ENCODE results near the gene NIN.
"Not testable (repeated sequence)": the region's sequence is repeated elsewhere in the genome, so short reads cannot be mapped to it uniquely, and the experiment has no call there.

Gene NIN

DNA sequence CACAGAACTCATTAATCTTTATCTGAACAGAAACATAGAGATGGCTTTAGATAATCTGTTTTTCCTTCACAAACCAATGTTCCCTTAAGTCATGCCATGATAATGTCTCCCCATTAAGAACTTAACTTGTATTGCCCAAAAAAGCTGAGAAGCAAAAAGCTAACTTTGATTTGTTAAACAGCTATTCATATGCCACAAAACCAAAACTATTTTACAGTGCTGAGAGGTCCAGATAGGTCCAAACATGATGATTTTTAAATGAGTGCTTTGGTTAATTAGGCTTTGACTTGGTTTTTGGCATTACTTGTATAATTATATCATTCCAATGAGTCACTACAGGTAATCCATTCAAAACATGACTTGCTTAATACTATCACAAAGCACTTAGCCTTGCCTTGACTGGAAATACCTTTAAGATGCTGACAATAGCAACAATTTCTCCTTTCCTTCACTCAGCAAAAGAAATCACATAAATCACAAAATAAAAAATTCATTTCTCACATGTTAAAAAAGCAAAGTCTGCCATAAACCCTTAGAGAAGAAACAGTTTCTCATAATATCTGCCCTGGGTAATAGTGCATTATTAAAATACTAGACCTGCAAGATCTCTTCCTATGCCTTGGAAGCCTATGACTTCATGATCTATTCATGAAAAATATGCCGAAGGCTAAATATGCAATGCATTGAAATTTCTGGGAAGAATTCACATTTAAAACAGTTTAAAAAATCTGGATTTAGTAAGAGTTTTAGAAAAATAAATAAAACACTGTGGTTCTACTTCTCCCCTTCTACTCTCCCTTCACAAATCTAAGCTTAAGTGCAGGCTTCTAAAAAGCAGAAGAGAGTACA, 110.8 kb downstream of the NIN start:
- DNase-seq, result no peak

DNA sequence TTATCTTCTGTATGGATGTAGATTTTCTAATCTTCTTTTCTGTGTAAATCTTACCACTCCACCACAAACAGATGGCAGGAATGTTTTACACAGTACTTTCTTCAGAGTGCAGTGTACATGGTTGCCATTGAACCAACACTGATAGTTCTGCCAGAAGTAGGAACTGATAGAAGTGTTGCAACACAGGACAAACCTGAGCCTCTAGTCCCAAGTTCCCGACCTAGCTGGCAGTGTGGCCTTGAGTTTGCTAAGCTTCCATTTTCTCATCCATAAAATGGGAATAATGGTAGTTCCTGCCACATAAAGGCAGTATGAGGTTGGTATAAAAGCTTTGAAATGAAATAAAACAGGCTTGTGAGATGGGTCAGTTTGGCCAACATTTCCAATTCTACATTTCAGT, 112.0 kb downstream of the NIN start:
- DNase-seq, result no peak

DNA sequence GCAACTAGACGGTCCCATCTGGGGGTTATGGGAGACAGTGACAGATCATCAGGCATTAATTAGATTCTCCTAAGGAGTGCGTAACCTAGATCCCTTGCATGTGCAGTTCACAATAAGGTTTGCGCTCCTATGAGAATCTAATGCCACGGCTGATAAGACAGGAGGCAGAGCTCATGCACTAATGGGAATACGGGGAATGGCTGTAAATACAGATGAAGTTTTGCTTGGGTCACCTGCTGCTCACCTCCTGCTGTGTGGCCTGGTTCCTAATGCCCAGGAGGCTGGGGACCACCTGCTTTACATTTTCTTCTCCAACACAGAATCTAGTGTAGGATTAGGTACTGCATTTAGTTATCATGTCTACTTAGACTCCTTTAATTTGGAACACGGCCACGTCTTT, 113.2 kb downstream of the NIN start:
- DNase-seq, result no peak

DNA sequence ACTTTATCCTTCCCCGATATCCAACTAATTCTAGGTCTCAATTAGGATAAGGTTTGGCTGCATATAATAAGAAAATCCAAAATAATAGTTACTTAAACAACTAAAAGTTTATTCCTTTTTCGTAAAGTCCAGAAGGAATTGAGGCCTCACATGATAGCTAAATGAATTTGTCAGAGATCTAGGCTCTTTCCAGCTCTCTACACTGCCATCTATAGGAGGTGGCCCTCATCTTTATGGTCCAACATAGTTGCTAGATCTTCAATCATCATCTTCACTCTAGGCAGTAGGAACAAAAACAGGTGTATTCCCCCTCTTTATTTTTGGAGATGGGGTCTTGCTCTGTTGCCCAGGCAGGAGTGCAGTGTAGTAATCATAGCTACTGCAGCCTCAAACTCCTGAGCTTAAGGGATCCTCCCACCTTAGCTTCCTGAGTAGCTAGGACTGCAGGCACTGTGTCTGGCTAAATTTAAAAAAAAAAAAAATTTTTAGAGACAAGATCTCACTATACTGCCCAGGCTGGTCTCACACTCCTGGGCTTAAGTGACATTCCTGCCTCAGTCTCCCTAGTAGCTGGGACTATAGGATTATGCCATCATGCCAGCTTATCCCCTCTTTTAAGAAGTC, 116.4 kb downstream of the NIN start:
- peak in 1 of 58 donors; percentile 6 for DNase-seq

DNA sequence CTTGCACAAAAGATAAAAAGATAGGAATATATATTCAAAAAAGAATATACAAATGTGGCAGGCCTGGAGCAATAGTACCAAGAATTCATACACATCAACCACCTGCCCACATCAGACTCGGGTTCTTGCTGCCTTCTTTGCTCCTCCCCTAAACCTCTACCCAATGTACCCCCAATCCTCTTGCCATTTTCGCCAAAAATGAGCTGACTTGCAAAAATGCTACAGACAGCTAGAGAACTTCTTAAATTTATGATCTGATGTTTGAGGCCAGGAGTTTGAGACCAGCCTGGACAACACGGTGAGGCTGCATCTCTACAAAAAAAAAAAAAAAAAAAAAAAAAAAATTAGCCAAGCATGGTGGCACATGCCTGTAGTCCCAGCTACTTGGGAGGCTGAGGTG, 119.9 kb downstream of the NIN start:
- DNase-seq, result no peak

DNA sequence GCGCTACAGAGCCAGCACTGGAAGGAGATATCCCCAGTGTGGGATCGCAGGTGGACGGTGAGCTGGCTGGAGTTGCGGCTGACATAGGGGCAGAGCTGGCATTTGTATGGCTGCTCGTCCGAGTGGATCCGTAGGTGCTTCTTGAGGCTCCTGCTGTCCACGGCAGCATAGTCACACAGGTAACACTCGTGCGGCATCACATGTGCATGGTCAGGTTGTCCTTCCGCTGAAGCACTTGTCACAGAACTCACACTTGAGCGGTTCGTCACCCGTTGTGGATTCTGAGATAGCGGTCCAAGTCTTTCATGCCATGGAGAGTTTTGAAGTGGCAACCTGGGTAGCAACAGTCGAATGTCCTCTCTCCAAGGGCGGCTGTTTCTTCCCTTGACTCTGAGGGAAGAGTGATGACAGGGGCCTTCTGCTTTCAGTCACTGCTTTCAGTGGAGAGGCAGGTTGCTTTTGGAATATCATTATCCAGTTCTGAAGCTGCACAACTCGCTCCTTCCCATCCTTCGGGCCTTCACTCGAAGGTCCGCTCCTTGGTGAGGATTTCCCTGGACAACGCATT, 125.9 kb downstream of the NIN start:
- DNase-seq, result no peak

DNA sequence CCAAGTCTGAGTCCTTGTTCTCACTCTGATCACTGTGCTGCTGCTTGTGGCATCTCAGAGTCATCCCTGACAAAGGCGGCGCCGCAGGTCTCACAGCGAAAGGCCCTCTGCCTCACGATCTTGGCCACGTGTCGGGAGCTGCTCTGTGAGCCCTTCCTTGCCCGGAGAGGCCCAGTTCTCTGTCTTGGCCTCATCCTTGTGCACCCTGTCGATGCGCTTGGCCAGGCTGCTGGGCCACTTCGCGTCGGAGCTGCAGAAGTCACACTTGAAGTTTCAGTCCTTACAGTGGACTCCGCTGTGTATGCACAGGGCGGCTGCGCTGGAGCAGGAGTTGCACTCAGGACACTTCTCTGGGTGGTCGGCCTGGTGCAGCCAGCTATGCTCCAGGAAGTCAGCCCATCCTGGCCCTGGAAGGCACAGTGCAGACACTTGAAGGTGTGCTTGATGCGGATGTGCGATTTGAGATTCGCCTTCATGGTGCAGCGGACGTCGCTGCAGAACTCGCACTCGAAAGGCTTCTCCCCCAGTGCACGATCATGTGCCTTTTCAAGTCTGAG, 126.4 kb downstream of the NIN start:
- no peak for DNase-seq

DNA sequence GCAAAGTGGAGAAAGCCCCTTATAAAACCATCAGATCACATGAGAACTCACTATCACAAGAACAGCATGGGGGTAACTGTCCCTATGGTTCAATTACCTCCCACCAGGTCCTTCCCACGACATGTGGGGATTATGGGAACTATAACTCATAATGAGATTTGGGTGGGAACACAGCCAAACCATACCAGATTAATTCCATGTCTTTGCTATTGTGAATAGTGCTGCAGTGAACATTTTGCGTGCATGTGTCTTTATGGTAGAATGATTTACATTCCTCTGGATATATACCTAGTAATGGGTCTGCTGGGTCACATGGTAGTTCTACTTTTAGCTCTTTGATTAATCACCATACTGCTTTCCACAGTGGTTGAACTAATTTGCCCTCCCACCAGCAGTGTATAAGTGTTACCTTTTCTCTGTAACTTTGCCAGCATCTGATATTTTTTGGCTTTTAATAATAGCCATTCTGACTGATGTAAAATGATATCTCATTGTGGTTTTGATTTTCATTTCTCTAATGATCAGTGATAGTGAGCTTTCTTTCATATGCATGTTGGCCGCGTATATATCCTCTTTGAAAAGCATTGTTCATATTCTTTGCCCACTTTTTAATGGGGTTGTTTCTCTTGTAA, 133.2 kb downstream of the NIN start:
- no peak for DNase-seq

DNA sequence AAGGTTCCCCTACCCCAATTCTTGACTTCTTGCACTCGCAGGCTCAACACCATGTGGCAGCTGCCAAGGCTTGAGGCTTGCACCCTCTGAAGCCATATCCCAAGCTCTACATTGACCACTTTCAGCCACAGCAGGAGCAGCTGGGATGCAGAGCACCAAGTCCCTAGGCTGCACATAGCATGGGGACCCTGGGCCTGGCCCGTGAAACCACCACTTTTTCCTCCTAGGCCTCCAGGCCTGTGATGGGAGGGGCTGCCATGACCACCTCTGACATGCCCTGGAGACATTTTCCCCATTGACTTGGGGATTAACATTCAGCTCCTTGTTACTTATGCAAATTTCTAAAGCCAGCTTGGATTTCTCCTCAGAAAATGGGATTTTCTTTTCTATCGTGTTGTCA, 136.7 kb downstream of the NIN start:
- not testable (repeated sequence) for DNase-seq

DNA sequence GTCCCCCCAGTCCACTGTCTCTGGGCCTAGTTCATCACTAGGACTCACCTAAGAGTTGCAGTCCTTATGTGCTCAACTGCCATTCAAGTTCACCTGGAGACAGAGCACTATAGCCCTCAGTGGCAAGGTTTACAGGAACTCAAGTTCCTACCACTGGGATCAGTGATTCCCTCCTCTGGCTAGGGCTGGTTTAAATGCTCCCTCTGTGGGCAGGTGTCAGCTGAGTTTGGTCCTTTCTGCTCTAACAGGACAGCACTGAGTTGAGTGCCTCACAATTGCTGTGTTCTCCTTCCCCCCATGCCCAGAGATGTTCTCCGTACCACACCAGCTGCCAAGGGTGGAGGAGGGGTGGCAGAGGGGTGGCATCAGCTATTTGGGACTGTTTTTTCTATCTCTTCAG, 142.1 kb downstream of the NIN start:
- DNase-seq, result no peak

DNA sequence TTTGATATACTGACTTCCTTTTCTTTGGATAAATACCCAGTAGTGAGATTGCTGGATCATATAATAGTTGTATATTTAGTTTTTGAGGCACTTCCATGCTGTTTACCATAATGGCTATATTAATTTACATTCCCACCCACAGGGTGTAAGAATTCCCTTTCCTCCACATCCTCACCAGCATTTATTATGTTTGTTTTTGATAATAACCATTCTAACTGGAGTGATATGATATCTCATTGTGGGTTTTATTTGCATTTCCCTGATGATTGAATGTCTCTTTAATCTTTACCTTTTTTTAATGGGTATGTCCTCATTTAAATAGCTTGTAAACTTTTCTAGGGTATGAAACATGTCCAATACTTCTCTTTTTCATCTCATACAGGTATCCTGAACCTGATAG, 151.3 kb downstream of the NIN start:
- DNase-seq, result no peak

DNA sequence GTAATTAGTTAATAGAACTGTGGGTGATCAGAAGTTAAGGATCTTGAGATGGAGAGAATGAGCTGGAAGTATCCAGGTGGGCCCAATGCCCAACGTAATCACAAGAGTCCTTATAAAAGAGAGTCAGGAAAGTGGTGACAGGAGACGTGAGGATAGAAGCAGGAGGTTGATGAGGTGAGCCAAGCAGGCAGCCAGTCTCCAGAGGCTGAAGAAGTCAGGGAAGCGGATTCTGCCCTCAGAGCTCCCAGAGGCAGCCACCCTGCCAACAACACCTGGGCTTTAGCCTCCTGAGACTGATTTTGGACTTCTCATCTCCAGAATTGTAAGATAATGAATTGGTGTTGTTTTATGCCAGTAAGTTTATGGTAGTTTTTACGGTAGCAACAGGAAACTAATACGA, 152.8 kb downstream of the NIN start:
- DNase-seq, result no peak

DNA sequence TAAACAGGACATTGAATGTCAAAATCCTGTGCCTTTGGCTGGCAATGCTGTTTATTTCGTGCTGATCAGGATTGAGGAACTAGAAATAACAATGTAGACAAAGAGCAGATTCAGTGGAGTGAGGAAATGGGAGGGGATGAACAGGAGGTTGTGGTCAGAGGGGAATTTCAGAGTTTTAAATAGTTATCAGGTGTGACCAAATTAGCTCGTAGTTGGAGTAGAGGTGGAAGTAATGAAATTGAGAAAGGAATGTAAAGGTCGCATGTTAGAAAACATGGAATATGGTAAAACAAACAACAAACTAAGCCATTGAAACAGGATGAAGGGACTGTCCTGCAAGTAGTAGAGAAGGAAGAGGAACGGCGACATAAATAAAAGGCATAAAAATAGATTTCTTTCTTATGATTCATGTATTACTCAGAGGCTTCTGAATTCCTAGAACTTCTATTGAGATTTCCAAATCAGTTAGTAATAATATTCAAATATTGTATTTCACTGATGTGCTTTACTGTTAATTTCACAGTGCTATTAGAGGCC, 153.4 kb downstream of the NIN start:
- no peak for DNase-seq

DNA sequence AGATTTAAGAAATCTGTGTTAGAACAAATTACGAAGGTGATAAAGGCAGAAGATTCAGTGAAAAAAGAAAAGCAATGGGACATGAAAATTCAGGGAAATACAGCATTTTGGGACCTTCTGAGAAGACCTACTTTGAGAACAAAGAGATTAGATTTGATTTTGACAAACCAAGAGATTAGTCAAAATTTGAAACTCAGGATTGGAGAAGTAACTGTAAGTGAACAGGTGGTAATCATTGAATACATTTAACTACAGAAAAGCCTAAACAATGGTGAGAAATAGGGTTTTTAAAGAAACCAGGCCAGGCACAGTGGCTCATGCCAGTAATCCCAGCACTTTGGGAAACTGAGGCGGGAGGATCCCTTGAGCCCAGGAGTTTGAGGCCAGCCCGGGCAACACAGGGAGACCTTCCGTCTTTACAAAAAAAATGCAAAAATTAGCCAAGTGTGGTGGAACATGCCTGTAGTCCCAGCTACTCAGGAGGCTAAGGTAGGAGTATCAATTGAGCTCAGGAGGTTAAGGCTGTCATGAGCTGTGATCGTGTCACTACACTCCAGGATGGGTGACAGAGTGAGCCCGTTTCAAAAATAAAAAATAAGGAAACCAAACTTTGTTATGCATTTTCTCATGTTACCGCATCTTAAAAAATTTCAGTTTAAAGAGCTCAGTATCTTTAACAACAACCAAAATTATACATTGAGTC, 154.0 kb downstream of the NIN start:
- DNase-seq, result no peak

DNA sequence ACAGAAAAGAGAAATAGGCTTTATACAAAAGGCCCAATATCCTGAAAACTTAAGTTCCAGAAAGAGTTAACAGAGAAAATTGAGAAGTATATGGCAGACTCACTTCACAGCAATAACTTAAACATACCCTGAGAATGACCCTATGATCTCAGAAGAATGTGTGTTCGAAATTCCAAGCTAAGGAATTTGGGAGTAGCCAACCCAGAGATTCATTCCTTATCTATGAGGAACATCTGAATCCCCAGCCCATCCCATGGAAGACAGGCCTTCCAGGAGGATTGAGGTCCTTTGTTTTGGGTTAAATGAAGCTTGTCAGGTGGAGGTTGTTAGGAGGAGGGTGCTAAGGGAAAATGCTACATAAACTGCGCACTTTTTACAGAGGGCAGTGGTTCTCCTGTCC, 155.4 kb downstream of the NIN start:
- no peak for DNase-seq

DNA sequence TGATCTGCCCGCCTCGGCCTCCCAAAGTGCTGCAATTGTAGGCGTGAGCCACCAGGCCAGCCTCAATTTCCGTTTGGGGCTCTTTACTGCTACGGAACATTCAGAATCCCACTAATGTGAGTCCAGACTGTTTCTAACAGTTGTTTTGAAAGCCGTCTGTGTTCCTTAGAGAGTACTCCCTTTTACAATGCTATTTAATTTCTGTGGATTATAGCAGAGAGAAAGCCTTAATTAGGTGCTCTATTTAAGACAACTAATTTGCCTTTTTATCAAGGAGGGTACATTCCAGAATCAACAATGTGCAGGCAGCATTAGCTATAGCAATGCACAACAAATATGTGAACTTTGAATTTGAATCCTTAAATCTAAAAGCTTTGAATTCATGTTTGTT, 160.1 kb downstream of the NIN start:
- DNase-seq, result no peak

DNA sequence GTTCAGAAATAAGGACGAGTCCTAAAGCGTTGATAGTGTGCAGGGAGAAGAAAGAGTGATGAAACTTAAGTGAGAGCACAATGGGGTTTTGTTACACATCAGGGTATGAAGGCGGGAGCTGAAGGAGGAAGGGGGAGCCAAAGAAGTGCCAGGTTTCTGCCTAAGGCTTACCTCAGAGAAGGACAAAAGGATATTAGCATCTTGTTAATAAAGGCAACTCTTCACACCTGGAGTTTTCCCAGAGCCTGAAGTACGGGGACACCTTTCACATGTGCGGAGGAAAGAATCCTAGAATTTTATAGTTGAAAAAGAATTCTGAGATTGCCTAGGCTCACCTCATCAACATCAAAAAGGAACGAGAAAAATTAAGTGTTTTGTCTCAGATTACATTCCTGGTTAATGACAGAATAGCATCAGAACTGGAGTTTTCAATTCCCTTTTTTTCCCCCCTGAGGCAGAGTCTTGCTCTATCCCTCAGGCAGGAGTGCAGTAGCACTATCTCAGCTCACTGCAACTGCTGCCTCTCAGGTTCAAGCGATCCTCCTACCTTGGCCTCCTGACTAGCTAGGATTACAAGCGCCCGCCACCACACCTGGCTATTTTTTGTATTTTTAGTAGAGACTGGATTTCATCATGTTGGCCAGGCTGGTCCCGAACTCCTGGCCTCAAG, 160.6 kb downstream of the NIN start:
- DNase-seq, result no peak
